Tibial artery (tissue), 4 donors: ENCODE measurements around the gene EPHB1.

Experiments used
- DNase-seq, 2 donors: peaks; one replicate each; pipeline ENCODE4 v3.0.0-alpha.2; 2019
- H3K27ac ChIP-seq, 2 donors: fragments of 200-600 bp; sonication (generic) in 1 of 2; 1 replicate in 1 of 2; 2 replicates in 1 of 2; pipeline ENCODE4 v1.5.1; 2018 to 2019; ENCODE audit warnings: mild to moderate bottlenecking in 1 of 2
- H3K27me3 ChIP-seq, 2 donors: fragments of 200-600 bp; sonication (generic) in 1 of 2; one replicate each; pipeline versions ENCODE4 v1.5.1 to v1.6.0; 2016 to 2019
- H3K36me3 ChIP-seq, 3 donors: fragments of 200-600 bp; sonication (generic) in 2 of 3; one replicate each; pipeline ENCODE4 v1.5.1; 2016 to 2019; ENCODE audit warnings: mild to moderate bottlenecking in 2 of 3
- H3K4me1 ChIP-seq, 4 donors: fragments of 200-600 bp; sonication (generic) in 2 of 4; 1 replicate in 3 of 4; 2 replicates in 1 of 4; pipeline ENCODE4 v1.5.1; 2016 to 2019
- H3K4me3 ChIP-seq, 2 donors: fragments of 200-600 bp; sonication (generic) in 1 of 2; 1 replicate in 1 of 2; 2 replicates in 1 of 2; pipeline ENCODE4 v1.5.1; 2018 to 2019; ENCODE audit warnings: mild to moderate bottlenecking in 2 of 2
- H3K9me3 ChIP-seq, 3 donors: fragments of 200-600 bp; sonication (generic) in 1 of 3; one replicate each; pipeline ENCODE4 v1.5.1; 2016 to 2019
- intact Hi-C: fragments of 100-400 bp; cut with DNase I; formaldehyde crosslinking; loops from one replicate; pipeline ENCODE4 v1.15.0; 2023; ENCODE audit warnings: low total_unique reads
- TF ChIP-seq, protein P1 (sequence below), 2 experiments: fragments of 200-600 bp in 1 of 2; fragments of 450-650 bp in 1 of 2; IDR thresholded peaks; one replicate each; pipeline ENCODE4 v1.5.1; 2017 to 2019; ENCODE audit warnings: antibody characterized with exemption in 2 of 2, mild to moderate bottlenecking in 1 of 2, moderate library complexity in 1 of 2

Gene EPHB1

GRCh38 chr3:134894533-134894932, 99.5 kb downstream of the EPHB1 start:
- Histone ChIP-seq H3K4me3 (no peak overlapping the region), H3K4me1 (no peaks in the 10 kb centered on the region), H3K27ac (no peak overlapping the region), H3K9me3 (peaks cover 0 to 8% (median 0%) of the 10 kb centered on the region in 3 donors), H3K36me3 (no peaks in the 10 kb centered on the region), H3K27me3 (no peaks in the 10 kb centered on the region)
- no peak for DNase-seq
- intact Hi-C loops = no loop called here
- TF ChIP-seq, protein P1, sequence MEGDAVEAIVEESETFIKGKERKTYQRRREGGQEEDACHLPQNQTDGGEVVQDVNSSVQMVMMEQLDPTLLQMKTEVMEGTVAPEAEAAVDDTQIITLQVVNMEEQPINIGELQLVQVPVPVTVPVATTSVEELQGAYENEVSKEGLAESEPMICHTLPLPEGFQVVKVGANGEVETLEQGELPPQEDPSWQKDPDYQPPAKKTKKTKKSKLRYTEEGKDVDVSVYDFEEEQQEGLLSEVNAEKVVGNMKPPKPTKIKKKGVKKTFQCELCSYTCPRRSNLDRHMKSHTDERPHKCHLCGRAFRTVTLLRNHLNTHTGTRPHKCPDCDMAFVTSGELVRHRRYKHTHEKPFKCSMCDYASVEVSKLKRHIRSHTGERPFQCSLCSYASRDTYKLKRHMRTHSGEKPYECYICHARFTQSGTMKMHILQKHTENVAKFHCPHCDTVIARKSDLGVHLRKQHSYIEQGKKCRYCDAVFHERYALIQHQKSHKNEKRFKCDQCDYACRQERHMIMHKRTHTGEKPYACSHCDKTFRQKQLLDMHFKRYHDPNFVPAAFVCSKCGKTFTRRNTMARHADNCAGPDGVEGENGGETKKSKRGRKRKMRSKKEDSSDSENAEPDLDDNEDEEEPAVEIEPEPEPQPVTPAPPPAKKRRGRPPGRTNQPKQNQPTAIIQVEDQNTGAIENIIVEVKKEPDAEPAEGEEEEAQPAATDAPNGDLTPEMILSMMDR (IDR thresholded peaks at IDR 0.05) = no peak

- TF ChIP-seq, protein P1 (IDR thresholded peaks at IDR 0.05) = no peak
- Histone ChIP-seq H3K4me1 (no peaks in the 10 kb centered on the region), H3K36me3 (no peaks in the 10 kb centered on the region), H3K27me3 (no peaks in the 10 kb centered on the region), H3K4me3 (no peak overlapping the region), H3K27ac (no peak overlapping the region), H3K9me3 (peaks cover 0 to 8% (median 0%) of the 10 kb centered on the region in 3 donors)
- no peak for DNase-seq
- intact Hi-C loops = no loop called here
Measured at GRCh38 chr3:134895181-134895580, 100.1 kb downstream of the EPHB1 start.

DNA sequence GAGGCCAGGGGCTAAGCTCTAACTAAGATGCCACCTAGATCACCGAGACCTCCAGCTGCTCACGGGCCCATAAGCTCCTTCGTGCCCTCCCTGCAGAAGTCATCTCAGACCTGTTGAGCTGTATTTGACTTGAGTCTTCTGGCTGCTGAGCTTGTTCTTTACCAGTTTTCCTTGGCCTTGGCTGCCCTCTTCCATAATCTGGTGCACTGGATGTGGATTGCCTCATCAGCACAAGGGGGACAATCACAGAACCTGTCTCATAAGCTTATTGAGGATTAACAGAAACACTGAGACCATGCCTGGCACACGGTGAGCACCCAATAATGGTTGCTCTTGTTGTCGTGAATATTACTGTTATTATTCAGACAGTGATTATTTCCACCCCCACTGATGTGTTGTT, 101.1 kb downstream of the EPHB1 start:
- intact Hi-C loops = no loop called here
- no peak for DNase-seq
- Histone ChIP-seq H3K9me3 (peaks cover 0 to 2% (median 0%) of the 10 kb centered on the region in 3 donors), H3K27ac (no peak overlapping the region), H3K27me3 (no peaks in the 10 kb centered on the region), H3K36me3 (no peaks in the 10 kb centered on the region), H3K4me3 (no peak overlapping the region), H3K4me1 (no peaks in the 10 kb centered on the region)
- TF ChIP-seq, protein P1 (IDR thresholded peaks at IDR 0.05) = no peak

DNA sequence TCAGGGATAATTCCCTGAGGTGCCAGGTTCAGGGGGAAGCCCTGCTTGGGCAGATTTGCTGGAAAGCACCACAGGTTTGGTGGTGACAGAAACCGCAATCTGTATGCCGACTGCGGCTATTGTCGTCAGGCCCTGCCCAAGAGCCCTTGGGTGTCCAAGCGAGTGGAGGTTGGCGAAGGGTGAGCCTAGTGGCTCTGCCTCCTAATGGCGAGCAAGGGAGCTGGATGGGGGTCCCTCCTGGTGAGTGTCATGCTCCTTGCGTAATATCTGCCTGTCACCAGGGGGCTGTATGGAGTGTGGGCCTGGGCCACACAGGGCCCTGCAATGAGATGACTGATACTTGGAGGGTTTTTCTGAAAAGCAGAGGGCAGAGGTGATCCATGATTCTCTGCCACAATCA, 101.6 kb downstream of the EPHB1 start:
- intact Hi-C loops = no loop called here
- H3K27ac ChIP-seq = no peak overlapping the region
- TF ChIP-seq, protein P1 (IDR thresholded peaks at IDR 0.05) = no peak
- no peaks in the 10 kb centered on the region for H3K4me1 ChIP-seq
- no peak for DNase-seq
- no peaks in the 10 kb centered on the region for H3K9me3 ChIP-seq
- H3K27me3 ChIP-seq = no peaks in the 10 kb centered on the region
- H3K36me3 ChIP-seq = no peaks in the 10 kb centered on the region
- H3K4me3 ChIP-seq = no peak overlapping the region

DNA sequence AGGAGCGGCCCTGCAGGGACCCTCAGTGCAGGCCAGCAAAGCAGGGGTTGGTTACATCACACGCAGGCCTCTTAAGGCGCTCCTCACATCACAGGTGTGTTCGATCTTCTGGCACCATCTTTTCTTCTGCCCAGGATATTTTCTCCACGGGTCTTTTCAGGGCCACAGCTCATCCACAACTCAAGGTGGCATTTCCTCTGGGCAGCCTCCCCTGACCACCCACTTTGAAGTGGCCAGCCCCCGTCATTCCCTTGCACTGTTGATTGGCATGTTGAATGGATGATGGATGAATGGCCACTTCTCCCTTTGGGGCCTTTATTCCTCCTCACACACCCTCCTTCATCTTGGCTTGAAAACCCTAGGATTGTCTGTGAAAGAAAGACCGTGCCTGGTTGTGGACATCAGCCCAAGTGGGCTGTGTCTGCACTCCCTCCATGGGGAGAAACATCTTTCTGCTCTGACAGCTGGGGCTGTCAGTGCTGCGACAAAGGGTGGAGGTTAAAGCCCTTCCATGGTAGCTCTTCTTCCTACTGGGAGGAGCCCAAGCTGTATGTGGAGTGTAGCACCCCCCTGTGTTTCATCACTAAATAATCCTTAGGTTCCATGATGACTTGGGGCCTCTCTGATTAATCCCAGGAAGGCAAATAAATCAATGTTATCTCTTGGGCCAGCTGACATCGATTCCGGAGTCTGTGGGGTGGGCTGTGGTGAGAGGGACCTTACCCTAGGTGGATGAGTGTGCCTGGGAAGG, 102.5 kb downstream of the EPHB1 start:
- intact Hi-C loops = no loop called here
- H3K4me1 ChIP-seq = no peaks in the 10 kb centered on the region
- TF ChIP-seq, protein P1 (IDR thresholded peaks at IDR 0.05) = no peak
- H3K36me3 ChIP-seq = no peaks in the 10 kb centered on the region
- H3K27me3 ChIP-seq = no peaks in the 10 kb centered on the region
- no peak overlapping the region for H3K27ac ChIP-seq
- no peak overlapping the region for H3K4me3 ChIP-seq
- no peak for DNase-seq
- H3K9me3 ChIP-seq = no peaks in the 10 kb centered on the region
